ENCODE data around the gene MAGI1.

MAGI1 gene

GRCh38 chr3:66012711-66013110 lies 26.0 kb downstream of the MAGI1 start:
- DNase-seq (ENCODE audit: low read depth): no peak

GRCh38 chr3:66010739-66011655 lies 27.7 kb downstream of the MAGI1 start:
- no peak for DNase-seq (ENCODE audit: low read depth)

DNA sequence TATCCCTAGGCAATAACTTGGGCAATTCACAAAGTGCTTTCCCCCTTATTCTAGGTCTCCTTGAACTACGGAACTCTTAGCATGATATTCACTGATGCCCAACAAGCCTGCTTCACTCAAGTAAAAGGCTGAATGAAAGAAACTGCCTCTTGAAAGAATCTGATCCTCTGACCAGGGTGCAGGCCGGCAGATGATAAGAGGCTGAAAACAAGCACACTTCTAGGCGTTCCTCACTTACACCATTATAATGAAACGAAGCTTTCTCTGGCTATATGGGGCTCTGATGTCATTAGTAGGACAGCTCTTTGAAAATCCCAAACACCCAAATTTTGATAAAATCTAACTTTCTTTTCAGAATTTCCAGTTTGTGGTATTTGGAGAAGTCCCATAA lies 28.4 kb downstream of the MAGI1 start:
- no peak for DNase-seq (ENCODE audit: low read depth)

- no peak for DNase-seq (ENCODE audit: low read depth)
Measured at GRCh38 chr3:66004244-66004643, 34.5 kb downstream of the MAGI1 start.

DNA sequence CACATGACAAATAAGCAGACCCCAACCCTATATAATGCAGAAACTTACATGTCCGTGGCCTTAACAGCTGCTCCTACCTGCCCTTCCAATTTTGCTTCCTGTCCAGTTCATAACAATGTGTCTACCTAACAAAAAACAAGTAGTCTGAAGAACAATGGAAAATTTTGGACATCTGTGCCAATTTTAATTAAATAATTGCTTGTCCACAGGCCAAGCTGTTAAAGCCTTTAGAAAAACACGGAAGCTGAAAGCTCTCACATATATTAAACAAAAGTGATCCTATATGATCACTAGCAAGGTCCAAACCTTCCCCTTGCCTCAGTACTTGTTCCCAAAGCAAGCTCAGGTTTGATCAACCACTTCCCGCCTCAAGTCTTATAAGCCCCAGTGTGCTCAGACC lies 37.1 kb downstream of the MAGI1 start:
- no peak for DNase-seq (ENCODE audit: low read depth)

DNA sequence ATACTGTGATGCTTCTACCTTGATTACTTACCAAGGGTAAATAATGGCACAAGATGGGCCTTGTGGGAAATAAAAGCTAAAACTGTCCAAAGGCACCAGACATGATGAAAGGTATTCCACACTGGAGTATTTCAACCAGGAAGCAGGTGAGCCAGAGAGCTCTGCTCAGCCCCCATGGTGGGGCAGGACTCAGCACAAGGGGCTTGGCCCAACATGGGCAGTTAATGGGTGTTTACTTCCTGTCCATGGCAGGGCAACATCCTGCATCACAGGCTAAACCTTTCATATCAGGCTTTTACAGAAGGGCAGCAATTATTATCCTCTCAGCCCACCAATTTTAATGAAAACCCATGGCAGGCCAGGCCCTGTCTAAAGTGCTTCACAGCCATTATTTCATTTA lies 38.2 kb downstream of the MAGI1 start:
- no peak for DNase-seq (ENCODE audit: low read depth)

DNA sequence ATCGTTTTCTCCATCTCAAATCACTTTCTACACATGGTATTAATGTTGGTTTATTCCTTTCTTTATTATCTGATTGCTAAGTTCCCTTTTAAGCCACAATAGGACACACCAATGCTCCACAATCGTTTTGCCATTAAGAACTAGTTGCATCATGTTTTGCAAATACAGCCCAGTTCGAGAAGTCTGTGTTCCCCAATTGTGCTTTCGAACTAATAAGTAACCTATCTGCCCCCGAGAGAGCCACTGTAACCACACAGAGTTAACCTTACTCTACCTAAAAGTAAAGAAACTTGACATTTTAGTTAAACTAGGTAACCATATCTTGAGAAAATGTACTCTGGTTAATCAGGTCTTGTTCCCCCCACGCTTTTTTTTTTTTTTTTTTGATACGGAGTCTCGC lies 39.1 kb downstream of the MAGI1 start:
- no peak for DNase-seq (ENCODE audit: low read depth)

- DNase-seq (ENCODE audit: low read depth): no peak
Measured at GRCh38 chr3:65996589-65996988, 42.1 kb downstream of the MAGI1 start.

- DNase-seq (ENCODE audit: low read depth): no peak
Measured at GRCh38 chr3:65995515-65995914, 43.2 kb downstream of the MAGI1 start.

DNA sequence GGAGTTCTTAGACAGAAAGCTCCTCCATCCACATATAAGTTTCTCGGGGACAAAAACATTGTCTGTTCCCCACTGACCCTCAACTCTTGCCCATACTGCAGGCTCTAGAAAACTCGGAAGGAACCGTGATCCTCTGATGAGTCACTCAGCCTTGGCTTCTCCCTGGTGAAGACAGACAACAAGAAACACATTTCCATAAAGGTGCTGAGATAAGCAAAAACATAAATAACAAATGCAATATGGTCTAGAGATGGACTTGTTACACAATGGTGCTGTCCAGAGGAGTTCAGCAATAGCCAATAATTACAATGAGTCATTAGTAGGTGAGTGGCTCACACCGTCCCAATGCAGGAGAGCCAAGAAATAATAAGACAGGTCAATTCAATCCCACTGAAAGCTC lies 43.7 kb downstream of the MAGI1 start:
- no peak for DNase-seq (ENCODE audit: low read depth)

DNA sequence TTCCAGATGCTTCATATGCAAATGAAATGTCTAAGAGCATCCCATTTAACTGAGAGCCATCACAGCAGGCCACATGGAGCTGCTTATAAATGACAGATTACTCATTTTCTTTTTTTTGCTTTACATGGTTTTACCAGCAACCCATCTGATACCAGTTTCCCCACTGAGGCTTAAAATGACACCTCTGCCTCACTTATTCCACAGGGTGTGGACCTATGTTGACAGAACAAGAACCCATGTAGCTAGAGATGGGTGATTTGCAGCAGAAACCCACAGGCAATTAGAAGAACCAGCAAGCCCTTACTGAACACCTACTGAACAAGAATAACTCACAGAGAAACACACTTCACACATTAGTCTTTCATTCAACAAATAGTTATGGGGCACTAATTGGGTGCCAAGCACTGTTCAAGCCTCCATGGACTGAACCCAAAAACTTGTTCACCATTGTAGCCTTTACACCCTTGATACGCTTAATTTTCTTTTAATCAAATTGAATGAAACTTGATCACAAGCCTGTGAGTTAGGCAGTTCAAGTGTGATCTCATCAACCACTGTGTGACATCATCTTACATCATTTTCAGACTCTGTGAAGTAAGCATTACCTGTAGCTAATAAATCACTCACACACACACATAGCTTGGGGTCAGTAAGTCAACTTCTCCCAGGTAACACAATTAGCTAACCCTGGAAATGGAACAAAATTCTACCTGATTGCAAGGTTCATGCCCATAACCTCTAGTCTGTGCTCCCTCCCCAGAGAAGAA lies 45.4 kb downstream of the MAGI1 start:
- DNase-seq (ENCODE audit: low read depth): no peak

- DNase-seq (ENCODE audit: low read depth): no peak
Measured at GRCh38 chr3:65992106-65992505, 46.6 kb downstream of the MAGI1 start.

DNA sequence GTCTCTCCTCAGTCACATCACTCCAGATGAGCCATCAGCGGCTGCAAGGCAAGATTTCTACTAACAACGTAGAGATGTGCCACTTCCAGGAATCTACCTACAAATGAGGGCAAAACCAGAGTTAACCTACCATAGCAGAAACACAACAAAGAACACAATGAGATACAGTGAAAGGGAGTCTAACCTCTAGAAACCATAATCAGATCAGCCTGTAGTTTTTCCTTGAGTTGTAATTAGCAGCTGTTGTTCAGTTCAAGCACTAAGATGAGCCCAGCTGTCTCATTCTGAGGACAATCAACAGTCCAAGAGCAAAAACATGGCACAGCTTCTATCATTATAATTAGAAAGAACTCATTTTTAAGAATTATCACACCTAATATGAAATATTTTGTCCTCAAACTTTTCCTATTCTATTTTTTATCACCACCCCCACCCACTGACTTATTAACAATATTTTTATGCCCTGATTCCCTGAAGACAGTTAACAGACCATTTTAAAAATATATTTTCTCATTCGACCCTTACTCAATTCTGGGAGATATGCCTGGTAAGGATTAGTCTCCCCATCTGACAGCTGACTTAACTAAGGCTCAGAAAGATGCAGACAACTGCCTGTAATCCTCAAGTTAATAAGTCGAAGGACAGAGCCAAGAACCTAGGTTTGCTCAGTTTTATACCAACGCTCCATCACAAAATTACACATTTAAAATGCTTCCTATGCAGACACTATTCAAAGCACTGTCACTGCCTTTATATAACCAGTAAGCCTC lies 50.1 kb downstream of the MAGI1 start:
- no peak for DNase-seq (ENCODE audit: low read depth)

DNA sequence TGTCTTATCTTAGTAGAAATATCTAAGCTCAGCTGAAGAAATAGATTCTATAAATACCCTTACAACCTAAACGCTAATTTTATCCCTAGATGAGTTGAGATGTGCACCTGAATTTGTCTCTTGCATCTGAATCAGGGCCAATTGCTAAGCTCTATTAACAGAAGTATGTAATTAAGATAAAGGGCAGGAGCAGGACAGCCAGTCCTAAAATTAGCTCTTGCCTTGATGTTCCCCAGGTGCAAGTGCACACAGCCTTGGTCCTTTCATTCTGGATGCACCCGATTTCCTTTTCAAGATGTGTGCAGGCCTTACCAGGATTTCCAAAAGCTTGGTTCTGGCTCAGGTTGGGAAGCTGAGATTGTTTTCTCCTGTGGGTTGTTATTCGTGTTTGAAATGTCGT lies 52.4 kb downstream of the MAGI1 start:
- DNase-seq (ENCODE audit: low read depth): no peak

- DNase-seq (ENCODE audit: low read depth): no peak
Measured at GRCh38 chr3:65984975-65985374, 53.7 kb downstream of the MAGI1 start.

DNA sequence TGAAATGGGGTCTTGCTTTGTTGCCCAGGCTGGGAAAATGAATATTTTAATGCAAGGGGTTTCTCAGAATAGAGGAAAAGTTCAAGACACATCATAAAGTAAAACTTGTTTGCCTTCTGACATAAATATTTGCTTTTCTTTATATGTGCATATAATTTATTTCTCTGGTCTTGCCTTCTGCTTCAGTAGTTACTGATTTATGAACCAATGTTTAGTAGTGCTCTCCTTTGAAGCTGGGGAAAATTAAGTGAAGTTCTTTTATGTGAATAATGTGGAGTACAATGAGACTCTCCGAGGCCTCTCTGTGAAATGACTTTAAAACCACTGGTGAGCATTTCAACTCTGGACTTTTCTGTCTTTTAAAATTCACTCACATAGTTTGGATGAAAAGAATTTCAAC lies 55.6 kb downstream of the MAGI1 start:
- no peak for DNase-seq (ENCODE audit: low read depth)

DNA sequence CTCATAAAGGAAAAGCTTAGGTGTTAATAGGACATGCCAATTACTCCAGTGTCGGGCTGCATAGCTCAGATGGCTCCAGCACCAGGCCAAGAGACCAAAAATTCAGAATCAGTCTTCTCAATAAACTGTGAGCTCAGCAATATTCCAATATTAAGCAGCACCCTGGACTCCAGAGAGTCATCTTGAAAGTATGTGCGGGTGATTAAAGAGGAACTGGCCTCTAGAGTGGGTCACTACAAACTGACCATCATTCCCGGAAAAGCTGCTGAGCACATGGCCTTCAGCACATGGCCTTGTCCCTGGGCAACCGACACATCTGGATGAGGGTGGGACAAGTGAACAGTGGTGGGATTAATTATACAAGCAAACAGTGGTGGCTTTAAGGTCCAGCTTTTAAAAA lies 59.0 kb downstream of the MAGI1 start:
- no peak for DNase-seq (ENCODE audit: low read depth)

- DNase-seq (ENCODE audit: low read depth): no peak
Measured at GRCh38 chr3:65979162-65979561, 59.6 kb downstream of the MAGI1 start.

DNA sequence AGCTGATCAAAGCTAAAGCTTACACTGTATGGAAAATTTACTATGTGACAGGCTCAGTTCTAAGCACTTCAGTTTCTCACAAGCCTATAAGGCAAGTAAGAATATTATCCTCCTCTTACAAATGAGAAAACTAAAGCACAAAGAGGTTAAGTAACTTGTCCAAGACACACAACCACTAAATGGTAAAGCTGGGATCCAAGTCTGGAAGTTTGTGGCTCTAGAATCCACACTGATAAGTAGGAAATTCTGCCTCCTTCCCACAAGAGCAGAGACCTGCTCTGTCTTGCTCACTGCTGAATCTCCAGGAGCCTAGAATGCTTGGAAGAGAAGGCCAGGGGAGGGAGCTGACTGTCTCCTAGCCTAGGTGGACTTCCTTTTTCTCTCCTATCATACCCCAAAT lies 60.6 kb downstream of the MAGI1 start:
- DNase-seq (ENCODE audit: low read depth): no peak

DNA sequence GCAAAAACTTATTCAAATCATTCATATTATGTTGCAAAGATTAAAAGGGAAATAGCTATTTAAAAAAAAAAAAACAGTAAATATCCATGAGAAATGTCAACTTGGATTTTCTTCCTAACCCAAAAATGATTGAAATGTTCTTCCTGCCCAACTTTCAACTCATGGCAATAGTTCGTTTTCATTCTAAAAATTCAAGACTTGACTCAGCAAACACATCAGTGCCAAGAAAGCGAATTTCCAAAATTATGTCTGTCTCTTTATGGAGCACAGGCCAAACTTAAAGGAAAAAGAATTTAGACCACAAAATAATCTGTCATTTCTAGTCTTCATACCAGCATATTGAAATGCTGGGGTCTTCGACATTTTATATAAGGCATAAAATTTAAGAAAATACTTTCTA lies 63.7 kb downstream of the MAGI1 start:
- no peak for DNase-seq (ENCODE audit: low read depth)

DNA sequence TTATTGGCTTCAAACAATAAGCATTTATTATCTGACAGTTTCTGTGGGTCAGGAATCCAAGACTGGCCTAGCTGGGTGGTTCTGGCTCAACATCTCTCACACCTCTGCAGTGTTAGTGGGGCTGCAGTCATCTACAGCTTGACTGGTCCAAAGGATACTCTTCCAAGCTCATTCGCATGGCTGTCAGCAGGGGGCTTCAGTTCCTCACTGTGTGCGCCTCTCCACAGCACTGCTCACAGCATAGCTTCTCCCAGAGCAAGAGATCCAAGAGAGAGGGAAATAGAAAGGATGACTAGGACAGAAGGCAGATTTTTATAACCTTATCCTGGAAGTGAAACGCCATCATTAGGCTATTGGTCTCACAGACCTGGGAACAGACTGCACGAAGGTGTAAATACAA lies 64.2 kb downstream of the MAGI1 start:
- DNase-seq (ENCODE audit: low read depth): no peak

- no peak for DNase-seq (ENCODE audit: low read depth)
Measured at GRCh38 chr3:65972765-65973164, 66.0 kb downstream of the MAGI1 start.
